Osteoblast (primary cell): ENCODE data around the gene ZSCAN5B. TPM values are rescaled to one million over a fixed set of nuclear protein-coding genes. Genes with fewer than 3 reads are reported as not detected.
"Not testable (repeated sequence)": the region's sequence is repeated elsewhere in the genome, so short reads cannot be mapped to it uniquely, and the experiment has no call there.

Source experiments
- DNase-seq: peaks from one replicate; pipeline ENCODE4 v3.0.0; 2011; ENCODE audit warnings: low spot score, mixed read lengths; ENCODE audit not compliant: insufficient read length; ENCODE audit errors: missing footprints
- H2AFZ ChIP-seq: 2 replicates; pipeline ENCODE4 v1.6.0; 2011; ENCODE audit warnings: mild to moderate bottlenecking, low read length
- H3K27ac ChIP-seq: 2 replicates; pipeline ENCODE4 v1.5.1; 2011; ENCODE audit warnings: mild to moderate bottlenecking, low read depth, low read length, moderate library complexity
- H3K27me3 ChIP-seq: 2 replicates; pipeline ENCODE4 v1.6.0; 2012; ENCODE audit warnings: mild to moderate bottlenecking, control low read depth, inconsistent platforms, low read length, moderate library complexity; ENCODE audit not compliant: insufficient read depth
- H3K36me3 ChIP-seq: 2 replicates; pipeline ENCODE4 v1.5.1; 2011; ENCODE audit warnings: mild to moderate bottlenecking, low read length, control low read depth, moderate library complexity; ENCODE audit not compliant: insufficient read depth
- H3K4me1 ChIP-seq: 2 replicates; pipeline ENCODE4 v1.5.1; 2011; ENCODE audit warnings: mild to moderate bottlenecking, low read length, control low read depth, moderate library complexity; ENCODE audit not compliant: insufficient read depth
- H3K4me2 ChIP-seq: 2 replicates; pipeline ENCODE4 v1.6.0; 2011; ENCODE audit warnings: mild to moderate bottlenecking, low read length; ENCODE audit not compliant: insufficient read depth
- H3K4me3 ChIP-seq: fragments of 200-600 bp; sonication (generic); 3 replicates; pipeline ENCODE4 v1.5.1; 2012; ENCODE audit warnings: mild to moderate bottlenecking, low read length, inconsistent platforms; ENCODE audit not compliant: insufficient read depth
- H3K79me2 ChIP-seq: 2 replicates; pipeline ENCODE4 v1.6.0; 2012; ENCODE audit warnings: mild to moderate bottlenecking, low read length, control low read depth, inconsistent platforms; ENCODE audit not compliant: insufficient read depth
- H3K9me3 ChIP-seq: 2 replicates; pipeline ENCODE4 v1.5.1; 2011; ENCODE audit warnings: low read depth, low read length, control low read depth
- H4K20me1 ChIP-seq: 2 replicates; pipeline ENCODE4 v1.6.0; 2012; ENCODE audit warnings: mild to moderate bottlenecking, low read length, control low read depth; ENCODE audit not compliant: insufficient read depth
- total RNA-seq: library from RNA; depleted of rRNA; stranded (reverse); fragments of >200 nt; gene quantifications from 2 replicates; pipeline ENCODE4 v1.2.3, GENCODE V29; 2012
- TF ChIP-seq, protein P1 (sequence below): IDR thresholded peaks from 2 replicates; pipeline ENCODE4 v1.5.1; 2011; ENCODE audit warnings: mild to moderate bottlenecking, low read depth, low read length, moderate library complexity; ENCODE audit errors: extremely low read depth

The ZSCAN5B gene
- total RNA-seq, 1 donor = under 0.01 TPM

DNA sequence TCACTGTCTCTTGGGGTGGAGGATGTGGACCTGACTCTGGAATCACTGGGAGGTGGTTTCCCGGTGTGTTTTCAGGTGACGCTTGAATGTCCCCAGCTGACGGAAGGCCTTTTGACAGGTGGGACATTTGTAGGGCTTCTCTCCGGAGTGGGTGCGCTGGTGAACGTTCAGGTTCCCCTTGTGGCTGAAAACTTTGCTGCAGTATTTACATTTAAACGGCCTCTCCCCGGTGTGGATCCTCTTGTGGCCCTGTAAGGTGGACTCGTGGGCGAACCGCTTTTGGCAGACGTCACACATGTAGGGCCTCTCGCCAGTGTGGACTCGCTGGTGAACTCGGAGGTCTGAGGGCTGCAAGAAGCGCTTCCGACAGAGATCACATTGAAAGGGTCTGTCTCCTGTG is 7.8 kb downstream of the ZSCAN5B start:
- no peaks in the 10 kb centered on the region for H3K27me3 ChIP-seq
- H3K4me2 ChIP-seq = no peak overlapping the region
- H2AFZ ChIP-seq = no peak overlapping the region
- DNase-seq = no peak
- H3K27ac ChIP-seq = no peak overlapping the region
- H3K9me3 ChIP-seq = no peaks in the 10 kb centered on the region
- TF ChIP-seq, protein P1, sequence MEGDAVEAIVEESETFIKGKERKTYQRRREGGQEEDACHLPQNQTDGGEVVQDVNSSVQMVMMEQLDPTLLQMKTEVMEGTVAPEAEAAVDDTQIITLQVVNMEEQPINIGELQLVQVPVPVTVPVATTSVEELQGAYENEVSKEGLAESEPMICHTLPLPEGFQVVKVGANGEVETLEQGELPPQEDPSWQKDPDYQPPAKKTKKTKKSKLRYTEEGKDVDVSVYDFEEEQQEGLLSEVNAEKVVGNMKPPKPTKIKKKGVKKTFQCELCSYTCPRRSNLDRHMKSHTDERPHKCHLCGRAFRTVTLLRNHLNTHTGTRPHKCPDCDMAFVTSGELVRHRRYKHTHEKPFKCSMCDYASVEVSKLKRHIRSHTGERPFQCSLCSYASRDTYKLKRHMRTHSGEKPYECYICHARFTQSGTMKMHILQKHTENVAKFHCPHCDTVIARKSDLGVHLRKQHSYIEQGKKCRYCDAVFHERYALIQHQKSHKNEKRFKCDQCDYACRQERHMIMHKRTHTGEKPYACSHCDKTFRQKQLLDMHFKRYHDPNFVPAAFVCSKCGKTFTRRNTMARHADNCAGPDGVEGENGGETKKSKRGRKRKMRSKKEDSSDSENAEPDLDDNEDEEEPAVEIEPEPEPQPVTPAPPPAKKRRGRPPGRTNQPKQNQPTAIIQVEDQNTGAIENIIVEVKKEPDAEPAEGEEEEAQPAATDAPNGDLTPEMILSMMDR = no peak
- no peaks in the 10 kb centered on the region for H3K79me2 ChIP-seq
- H3K36me3 ChIP-seq = no peaks in the 10 kb centered on the region
- no peaks in the 10 kb centered on the region for H3K4me1 ChIP-seq
- no peak overlapping the region for H3K4me3 ChIP-seq
- H4K20me1 ChIP-seq = no peaks in the 10 kb centered on the region

DNA sequence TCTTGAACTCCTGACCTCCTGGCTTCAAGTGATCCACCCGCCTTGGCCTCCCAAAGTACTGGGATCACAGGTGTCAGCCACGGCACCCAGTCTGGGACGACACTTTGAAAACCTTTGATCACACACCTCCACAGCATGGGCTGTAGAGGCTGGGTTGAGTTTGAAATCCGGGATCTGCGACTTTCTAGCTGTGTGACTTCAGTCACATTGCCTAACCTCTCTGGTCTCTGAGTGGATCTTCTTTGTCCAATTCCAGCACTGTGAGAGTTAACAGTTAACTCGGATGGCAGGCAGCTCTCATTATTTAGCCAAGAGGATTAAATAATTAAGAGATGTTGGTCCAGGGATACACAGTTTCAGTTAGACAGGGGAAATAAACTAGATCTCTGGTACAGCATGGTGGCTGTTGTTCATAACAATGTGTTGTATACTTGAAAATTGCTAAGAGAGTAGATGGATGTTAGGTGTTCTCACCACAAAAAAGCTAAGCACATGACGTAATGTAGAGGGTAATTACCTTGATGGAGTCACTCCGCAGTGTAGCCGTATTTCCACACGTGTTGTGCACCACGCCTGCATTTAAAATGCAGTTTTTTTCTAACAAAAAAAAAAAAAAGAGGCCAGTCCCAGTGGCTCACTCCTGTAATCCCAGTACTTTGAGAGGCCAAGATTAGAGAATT is 19.9 kb downstream of the ZSCAN5B start:
- H3K4me3 ChIP-seq = no peak overlapping the region
- H3K27ac ChIP-seq = no peak overlapping the region
- no peaks in the 10 kb centered on the region for H3K9me3 ChIP-seq
- H2AFZ ChIP-seq = no peak overlapping the region
- no peaks in the 10 kb centered on the region for H4K20me1 ChIP-seq
- no peak overlapping the region for H3K4me2 ChIP-seq
- no peaks in the 10 kb centered on the region for H3K4me1 ChIP-seq
- TF ChIP-seq, protein P1 = no peak
- no peaks in the 10 kb centered on the region for H3K79me2 ChIP-seq
- no peaks in the 10 kb centered on the region for H3K27me3 ChIP-seq
- no peaks in the 10 kb centered on the region for H3K36me3 ChIP-seq
- no peak for DNase-seq

DNA sequence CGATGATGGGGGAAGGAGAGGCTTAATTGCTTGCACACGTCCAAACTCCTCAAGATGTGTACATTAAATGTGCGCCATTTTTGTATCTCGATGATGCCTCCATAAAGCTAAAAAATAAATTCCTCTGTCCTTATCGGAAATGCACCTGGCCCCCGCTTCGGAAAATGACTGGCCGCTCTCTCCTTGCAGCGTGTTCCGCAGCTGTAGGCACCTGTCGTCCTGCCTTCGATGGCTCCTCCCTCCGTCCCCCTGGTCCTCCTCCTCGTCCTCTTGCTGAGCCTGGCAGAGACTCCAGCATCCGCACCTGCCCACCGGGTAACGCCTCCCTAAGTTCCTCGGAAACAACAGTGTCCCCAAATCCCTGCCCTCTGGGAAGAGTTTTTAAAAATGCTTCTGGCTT is 20.7 kb downstream of the ZSCAN5B start:
- H3K36me3 ChIP-seq = no peaks in the 10 kb centered on the region
- no peak overlapping the region for H2AFZ ChIP-seq
- DNase-seq = no peak
- H4K20me1 ChIP-seq = no peaks in the 10 kb centered on the region
- no peaks in the 10 kb centered on the region for H3K4me1 ChIP-seq
- H3K4me2 ChIP-seq = no peak overlapping the region
- H3K27me3 ChIP-seq = no peaks in the 10 kb centered on the region
- no peaks in the 10 kb centered on the region for H3K9me3 ChIP-seq
- H3K27ac ChIP-seq = no peak overlapping the region
- H3K4me3 ChIP-seq = no peak overlapping the region
- TF ChIP-seq, protein P1 = no peak
- no peaks in the 10 kb centered on the region for H3K79me2 ChIP-seq

DNA sequence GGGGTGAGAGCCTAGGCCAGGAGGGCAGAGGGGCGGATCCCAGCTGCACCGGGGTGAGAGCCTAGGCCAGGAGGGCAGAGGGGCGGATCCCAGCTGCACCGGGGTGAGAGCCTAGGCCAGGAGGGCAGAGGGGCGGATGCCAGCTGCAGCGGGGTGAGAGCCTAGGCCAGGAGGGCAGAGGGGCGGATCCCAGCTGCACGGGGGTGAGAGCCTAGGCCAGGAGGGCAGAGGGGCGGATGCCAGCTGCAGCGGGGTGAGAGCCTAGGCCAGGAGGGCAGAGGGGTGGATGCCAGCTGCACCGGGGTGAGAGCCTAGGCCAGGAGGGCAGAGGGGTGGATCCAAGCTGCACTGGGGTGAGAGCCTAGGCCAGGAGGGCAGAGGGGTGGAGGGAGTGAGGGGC is 21.3 kb downstream of the ZSCAN5B start:
- H4K20me1 ChIP-seq, H3K4me1 ChIP-seq, H3K27me3 ChIP-seq, H3K4me3 ChIP-seq, H3K9me3 ChIP-seq, H3K27ac ChIP-seq, H2AFZ ChIP-seq, H3K79me2 ChIP-seq, H3K4me2 ChIP-seq, DNase-seq, H3K36me3 ChIP-seq: not testable (repeated sequence)

DNA sequence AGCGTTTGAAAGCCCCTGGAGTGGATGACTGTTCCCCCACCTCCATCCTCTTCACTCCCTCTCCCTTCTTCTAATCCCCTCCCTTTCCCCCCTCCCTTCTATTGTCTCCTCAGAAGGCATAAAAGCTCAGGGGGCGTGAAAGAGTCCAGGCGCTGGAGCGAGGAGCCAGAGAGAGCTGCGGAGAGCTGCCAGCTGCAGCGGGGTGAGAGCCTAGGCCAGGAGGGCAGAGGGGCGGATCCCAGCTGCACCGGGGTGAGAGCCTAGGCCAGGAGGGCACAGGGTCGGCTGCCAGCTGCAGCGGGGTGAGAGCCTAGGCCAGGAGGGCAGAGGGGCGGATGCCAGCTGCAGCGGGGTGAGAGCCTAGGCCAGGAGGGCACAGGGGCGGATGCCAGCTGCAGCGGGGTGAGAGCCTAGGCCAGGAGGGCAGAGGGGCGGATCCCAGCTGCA is 21.7 kb downstream of the ZSCAN5B start, which contains the start of gene GALP:
GALP (plus strand) TSS at position 148 of the 447 bp plus-strand sequence. CDS start 1,101 bp downstream, outside the sequence.
- not testable (repeated sequence) for H3K4me3 ChIP-seq, H3K9me3 ChIP-seq, H3K4me2 ChIP-seq, H2AFZ ChIP-seq, DNase-seq, H3K4me1 ChIP-seq, H4K20me1 ChIP-seq, H3K36me3 ChIP-seq, H3K27ac ChIP-seq, H3K27me3 ChIP-seq, H3K79me2 ChIP-seq
